Activated CD4-positive, alpha-beta T cell treated with anti-CD3 and anti-CD28 coated beads, Interleukin-2, Interleukin-4, amounts not matched to agents 100 ng/mL and 50 ng/mL, durations not matched to agents 16 hours and 8 hours (primary cell): ENCODE data around the gene TWIST2.

Source experiments
- DNase-seq: peaks from one replicate; pipeline ENCODE4 v3.0.0-alpha.2; 2020; ENCODE audit warnings: low spot score

Gene TWIST2

DNA sequence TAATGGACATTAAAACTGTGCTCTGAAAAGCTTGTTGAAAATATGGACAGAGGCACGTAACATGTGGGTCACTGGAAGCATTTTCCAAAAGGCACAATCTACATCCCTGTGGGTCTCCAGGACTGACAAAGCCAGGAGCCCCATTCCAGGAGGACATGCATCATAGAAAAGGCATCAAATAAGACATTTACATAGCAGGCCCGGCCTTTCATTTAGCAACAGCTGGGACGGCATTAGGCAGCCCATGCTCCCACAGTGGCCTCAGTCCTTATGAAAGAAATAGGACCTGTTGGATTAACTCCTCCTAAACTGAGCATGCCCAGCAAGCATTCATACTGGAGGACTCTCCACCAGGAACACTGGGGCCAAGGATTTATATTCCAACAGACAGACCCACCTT, 72.2 kb downstream of the TWIST2 start:
- DNase-seq, result no peak

DNA sequence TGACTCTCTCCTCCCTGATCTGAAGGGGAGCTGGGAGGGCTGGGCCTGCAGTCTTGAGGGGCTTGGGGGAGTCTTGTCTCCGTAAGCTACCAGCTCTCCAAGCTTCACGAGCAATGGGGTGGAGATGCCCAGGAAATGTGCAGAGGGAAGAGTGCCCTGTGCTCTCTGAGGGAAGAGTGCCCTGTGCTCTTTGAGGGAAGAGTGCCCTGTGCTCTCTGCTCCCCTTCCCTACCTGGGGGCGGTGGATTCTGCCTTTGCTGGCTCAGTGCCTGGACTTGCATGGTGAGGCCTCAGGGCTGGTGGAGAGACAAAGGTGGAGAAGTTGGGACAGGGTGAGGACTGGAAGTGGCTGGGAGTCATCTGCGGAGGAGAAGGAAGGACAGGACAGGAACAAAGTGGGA, 72.7 kb downstream of the TWIST2 start:
- no peak for DNase-seq

- DNase-seq, result no peak
Observed at GRCh38 chr2:238921259-238921658, 73.4 kb downstream of the TWIST2 start.

DNA sequence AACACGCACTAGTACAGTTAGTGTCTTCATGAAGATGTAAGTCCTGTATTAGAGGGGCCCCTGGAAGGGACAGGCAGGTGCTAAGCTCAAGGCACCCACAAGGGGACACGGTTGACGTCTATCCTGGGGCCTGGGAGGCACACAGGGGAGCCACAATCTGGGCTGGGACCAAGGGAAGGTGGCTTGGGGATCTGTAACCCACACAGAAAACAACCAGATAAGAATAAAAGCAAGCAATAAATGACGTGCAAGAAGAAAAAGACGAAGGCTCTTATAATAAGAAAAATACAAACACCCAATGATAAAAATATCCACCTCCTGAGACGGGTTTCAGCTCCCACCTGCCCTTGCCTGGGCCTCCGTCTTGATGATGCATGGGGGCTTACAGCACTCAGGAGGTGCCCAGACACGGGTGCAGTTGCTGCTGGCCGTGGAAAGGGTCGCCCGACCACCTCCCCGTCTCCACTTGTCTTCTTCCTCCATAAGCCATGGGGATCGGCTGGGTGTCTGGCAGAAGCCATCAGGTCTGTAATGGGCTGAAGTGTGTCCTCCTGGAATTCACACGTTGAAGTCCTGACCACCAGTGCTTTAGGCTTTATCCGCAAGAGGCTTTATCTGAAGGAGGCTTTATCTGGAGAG, 73.9 kb downstream of the TWIST2 start:
- DNase-seq, result no peak

GRCh38 chr2:238922435-238922834, 74.5 kb downstream of the TWIST2 start:
- no peak for DNase-seq

- no peak for DNase-seq
Observed at GRCh38 chr2:238924032-238924431, 76.1 kb downstream of the TWIST2 start.

DNA sequence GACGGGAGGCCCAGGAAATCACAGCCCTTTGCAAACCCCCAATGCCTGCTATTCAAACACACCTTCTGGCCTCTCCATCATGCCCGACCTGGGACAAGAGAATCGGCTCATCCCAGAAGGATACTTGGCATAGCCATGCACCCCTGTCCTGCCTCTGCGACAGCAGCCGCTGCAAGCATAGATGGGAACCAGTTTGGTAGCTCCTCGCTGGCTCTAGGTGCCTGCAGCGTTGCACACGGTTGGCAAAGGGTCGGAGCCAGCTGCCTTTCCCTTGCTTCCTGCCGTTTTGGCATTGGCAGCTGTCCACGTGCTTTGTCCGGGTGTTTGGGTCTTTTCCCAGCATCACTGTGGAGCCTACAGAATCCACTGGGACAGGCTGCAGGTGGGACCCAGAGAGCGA, 76.9 kb downstream of the TWIST2 start:
- DNase-seq, result no peak

GRCh38 chr2:238925281-238925680, 77.4 kb downstream of the TWIST2 start:
- no peak for DNase-seq

GRCh38 chr2:238925816-238926521, 78.1 kb downstream of the TWIST2 start:
- no peak for DNase-seq

GRCh38 chr2:238926761-238927611, 79.1 kb downstream of the TWIST2 start:
- no peak for DNase-seq

- DNase-seq, result no peak
Observed at GRCh38 chr2:238927746-238928519, 80.0 kb downstream of the TWIST2 start.

GRCh38 chr2:238928520-238929241, 80.8 kb downstream of the TWIST2 start:
- no peak for DNase-seq

- DNase-seq, result no peak
Observed at GRCh38 chr2:238929242-238930081, 81.6 kb downstream of the TWIST2 start.

DNA sequence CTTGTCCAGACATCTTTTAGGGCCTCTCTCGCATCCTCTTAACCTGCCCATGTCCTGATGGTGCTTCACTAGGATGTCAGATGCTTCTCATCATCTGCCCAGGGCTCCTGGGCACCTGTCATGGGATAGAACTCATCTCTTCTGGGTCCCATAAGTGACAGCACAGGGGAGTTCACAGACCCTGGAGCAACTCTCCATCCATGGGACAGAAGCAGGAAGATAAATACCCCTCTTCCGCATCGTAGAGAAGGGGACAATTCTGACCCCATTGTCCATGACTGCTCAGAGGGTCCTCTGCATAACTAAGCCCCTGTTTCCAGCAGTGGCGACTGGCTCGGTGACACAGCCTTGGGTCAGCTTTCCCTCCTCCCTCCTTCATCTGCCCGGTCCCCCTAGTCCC, 82.3 kb downstream of the TWIST2 start:
- no peak for DNase-seq

GRCh38 chr2:238936162-238937052, 88.5 kb downstream of the TWIST2 start:
- no peak for DNase-seq

- DNase-seq, result no peak
Observed at GRCh38 chr2:238938003-238938400, 90.1 kb downstream of the TWIST2 start.

GRCh38 chr2:238938401-238939055, 90.6 kb downstream of the TWIST2 start:
- no peak for DNase-seq

DNA sequence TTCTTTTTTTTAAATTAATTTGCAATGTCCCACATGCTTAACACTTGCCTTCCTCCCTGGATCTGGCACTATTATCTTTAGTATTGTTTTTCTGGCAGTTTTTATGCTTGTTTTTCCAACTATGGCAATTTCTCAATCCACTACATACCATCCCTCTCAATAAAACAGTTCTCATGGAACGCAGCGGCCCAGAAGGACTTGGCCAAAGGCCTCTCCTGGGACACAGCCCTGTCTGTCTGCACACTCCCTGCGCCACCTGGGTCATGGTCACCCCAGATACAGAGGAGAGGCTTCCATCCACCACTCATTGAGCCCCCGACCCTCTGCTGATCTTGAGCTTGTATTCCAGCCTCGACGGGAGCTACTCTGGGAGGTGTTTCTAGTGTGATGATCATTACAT, 91.2 kb downstream of the TWIST2 start:
- no peak for DNase-seq
